GM20431 (cell line): ENCODE data around the gene STRN.
"Not testable (repeated sequence)": the region's sequence is repeated elsewhere in the genome, so short reads cannot be mapped to it uniquely, and the experiment has no call there.

Experiments
- in situ Hi-C: fragments of 300-500 bp; cut with MseI, MboI; formaldehyde crosslinking; loops from one replicate; pipeline ENCODE4 v1.15.0; 2020; ENCODE audit warnings: low sequenced_read_pairs; ENCODE audit not compliant: unreplicated experiment

STRN gene

DNA sequence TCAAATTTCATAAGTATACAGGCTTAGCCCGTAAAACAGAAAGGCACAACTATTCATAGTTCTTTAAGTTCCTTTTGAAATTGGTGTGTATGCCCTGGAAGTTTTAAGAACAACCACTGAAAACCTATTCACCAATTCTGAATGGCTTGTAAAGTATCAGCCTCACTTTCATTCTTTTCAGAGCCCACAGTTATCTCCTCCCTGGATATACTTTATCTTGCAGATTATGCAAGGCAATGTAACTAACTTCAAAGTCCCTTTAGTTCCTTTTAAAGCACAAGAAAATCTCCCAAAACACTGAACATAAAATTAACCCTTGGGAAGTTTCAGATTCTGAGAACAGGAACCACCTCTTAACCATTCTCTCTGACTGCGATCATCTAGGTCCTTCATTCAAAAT lies 1.1 kb downstream of the STRN start:
- in situ Hi-C loops, result no loop called here

DNA sequence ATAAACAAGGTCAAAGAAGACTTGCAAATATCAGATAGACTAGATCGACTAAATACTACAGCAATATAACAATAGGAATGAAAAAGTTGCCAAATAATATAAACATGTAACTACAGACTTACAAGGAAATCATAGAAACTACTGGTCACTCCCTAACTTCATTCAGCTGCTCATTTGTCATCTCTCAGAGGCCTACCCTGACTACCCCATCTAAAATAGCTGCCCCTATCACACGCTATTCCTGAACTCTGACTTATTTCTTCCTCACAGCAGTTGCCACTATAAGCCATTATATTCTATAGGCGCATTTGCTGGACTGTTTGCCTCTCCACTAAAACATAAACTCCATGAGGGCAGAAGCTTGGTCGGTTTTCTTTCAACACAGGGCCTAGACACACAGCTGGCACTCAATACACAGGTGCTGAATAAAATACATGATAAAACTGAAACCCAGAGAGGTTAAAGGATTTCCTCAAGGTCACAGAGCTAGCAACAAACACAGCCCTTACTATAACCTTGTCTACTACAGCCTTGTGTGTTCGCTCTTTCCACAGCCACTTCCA lies 1.8 kb downstream of the STRN start:
- in situ Hi-C loops, result no loop called here

- in situ Hi-C loops, result no loop called here
Measured at GRCh38 chr2:36963734-36964133, 2.6 kb downstream of the STRN start.

DNA sequence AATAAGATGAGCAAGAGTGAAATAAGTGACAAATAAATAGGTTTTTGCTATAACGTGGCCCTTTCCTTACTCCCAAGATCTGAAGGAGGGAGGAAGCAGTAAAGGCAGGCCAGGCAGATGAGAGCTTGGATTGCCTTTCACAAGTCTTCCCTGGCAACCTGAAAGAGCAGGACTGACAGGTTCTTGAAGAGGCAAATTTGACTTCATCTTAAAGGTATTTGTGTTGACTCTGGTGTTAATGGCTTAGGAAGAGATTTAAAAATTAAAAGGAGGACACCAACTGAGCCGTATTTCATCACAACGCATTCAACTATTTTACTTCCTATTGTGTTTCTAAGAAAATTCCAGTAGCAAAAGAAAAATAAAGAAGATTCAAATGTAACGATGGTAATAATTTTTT lies 3.2 kb downstream of the STRN start:
- in situ Hi-C loops, result no loop called here

GRCh38 chr2:36960773-36961172 lies 5.6 kb downstream of the STRN start:
- in situ Hi-C loops, result no loop called here

DNA sequence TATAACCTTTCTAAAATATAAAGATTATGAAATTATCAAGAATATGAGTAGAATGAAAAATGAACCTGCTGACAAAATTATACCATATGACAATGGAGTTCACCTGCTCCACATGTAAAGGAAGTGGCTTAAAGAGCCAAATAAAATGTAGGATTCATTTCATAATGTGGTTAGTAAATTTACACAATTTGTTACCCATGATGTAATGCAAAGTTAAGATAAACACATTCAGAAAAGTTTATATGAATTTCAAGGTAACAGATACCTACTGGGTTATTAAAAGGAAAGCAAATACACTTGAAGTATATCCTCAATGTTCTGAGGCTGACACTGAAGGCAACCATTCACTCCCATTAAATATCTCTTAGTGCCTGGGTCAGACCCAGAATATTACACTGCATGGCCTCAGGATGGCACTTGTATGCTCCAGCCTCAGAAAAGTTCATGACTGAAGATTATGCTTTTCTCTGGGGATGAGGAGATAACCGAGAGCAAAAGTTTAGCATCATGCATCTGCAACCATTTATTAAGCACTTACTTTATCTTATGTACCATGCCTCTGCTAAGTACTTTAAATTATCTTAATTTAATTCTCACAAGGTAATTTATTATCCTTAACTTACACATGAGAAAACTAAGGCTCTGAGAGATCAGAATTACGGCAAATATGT lies 6.2 kb downstream of the STRN start:
- in situ Hi-C loops, result no loop called here

DNA sequence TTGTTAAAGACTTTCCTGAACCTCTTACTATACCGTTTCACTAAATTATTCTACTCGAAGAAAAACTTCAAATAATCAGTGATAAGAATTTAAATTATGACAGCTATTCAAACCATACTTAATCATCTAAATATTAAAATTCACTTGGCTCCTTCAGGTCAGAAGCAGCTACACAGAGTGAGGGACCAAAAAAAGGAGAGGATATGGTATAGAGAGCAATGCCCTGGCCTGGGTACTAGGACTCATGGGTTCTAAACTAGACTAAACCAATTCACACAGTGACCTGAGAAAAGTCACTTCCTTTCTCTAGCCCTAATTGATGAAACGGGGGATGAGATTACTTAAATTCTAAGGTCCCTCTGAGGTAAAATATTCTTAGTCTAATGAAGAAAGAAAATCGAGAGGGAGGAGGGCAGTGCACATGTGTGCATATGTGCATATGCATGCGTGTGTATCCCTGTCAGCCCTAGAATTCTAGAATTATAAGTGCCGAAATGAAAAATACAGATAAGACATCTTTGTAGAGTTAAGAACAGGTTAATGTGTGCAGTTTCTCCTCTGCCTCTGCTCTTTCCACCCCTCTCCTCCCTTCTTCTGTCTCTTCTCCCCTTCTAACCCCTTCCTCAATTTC lies 11.2 kb downstream of the STRN start:
- in situ Hi-C loops, result no loop called here

- in situ Hi-C loops, result no loop called here
Measured at GRCh38 chr2:36952748-36953197, 13.6 kb downstream of the STRN start.

GRCh38 chr2:36951574-36951973 lies 14.8 kb downstream of the STRN start:
- in situ Hi-C loops, result no loop called here

GRCh38 chr2:36951027-36951518 lies 15.3 kb downstream of the STRN start:
- in situ Hi-C loops, result no loop called here

DNA sequence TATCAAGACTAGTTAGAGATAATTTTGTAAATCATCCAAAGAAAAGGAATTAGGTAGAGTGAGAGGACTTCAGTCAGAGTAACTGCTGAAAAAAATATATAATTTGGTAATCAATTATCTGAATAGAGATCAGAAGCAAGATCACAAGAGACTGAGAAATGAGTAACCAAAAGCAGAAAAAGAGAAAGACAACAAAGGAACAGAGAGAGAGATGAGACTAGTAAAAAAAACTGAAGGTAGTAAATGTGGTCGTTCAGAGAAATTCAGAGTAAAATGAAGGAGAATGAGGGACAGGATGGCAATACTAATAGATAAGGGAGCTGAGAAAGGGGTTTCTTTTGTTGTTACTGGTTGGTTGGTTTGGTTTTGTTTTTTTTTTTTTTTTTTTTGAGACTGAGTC lies 16.5 kb downstream of the STRN start:
- in situ Hi-C loops, result no loop called here

DNA sequence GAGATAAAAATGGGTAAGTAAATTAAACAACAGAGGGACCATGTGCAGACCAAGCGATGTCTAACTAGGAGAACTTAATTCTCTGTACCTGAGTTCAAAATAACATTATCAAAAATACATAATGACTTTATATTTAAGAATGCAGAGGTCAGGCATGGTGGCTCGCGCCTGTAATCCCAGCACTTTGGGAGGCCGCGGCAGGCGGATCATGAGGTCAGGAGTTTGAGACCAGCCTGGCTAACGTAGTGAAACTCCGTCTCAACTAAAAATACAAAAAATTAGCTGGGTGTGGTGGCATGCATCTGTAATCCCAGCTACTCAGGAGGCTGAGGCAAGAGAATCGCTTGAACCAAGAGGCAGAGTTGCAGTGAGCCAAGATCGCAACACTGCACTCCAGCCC lies 21.1 kb downstream of the STRN start:
- in situ Hi-C loops, result not testable (repeated sequence)

GRCh38 chr2:36941867-36942266 lies 24.5 kb downstream of the STRN start:
- in situ Hi-C loops, result no loop called here

GRCh38 chr2:36936526-36936925 lies 29.8 kb downstream of the STRN start:
- in situ Hi-C loops, result not testable (repeated sequence)

DNA sequence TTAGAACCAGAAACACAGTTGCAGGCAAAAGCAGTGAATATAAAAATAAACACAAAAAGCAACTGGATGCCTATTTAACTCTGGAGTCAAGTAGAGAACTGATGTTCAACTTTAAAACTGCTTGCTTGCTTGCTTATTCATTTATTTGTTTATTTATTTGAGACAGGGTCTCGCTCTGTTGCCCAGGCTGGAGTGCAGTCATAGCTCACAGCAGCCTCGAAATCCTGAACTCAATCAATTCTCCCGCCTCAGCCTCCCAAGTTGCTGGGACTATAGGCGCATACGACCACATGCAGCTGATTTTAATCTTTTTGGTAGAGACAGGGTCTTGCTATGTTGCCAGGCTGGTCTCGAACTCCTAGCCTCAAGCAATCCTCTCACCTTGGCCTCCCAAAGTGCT lies 34.6 kb downstream of the STRN start:
- in situ Hi-C loops, result not testable (repeated sequence)

DNA sequence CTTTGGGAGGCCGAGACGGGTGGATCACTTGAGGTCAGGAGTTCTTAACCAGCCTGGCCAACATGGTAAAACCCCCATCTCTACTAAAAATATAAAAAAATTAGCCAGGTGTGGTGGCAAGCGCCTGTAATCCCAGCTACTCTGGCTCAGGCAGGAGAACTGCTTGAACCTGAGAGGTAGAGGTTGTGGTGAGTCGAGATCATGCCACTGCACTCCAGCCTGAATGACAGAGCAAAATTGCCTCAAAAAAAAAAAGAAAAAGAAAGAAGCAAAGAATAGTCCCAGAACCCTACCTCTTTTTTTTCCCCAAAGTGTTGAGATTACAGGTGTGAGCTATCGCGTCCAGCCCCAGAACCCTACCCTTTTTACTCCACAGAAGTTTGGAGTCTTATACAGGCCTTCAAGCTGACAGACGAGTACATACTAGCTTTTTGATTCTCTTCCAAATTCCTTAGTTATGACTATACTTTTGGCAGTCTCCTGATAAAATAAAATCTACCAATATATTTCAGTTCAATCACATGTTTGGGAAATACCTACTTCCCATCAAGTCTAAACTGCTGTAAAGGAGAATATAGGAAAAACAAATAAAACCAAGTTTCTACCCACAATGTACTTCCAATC lies 35.4 kb downstream of the STRN start:
- in situ Hi-C loops, result not testable (repeated sequence)

DNA sequence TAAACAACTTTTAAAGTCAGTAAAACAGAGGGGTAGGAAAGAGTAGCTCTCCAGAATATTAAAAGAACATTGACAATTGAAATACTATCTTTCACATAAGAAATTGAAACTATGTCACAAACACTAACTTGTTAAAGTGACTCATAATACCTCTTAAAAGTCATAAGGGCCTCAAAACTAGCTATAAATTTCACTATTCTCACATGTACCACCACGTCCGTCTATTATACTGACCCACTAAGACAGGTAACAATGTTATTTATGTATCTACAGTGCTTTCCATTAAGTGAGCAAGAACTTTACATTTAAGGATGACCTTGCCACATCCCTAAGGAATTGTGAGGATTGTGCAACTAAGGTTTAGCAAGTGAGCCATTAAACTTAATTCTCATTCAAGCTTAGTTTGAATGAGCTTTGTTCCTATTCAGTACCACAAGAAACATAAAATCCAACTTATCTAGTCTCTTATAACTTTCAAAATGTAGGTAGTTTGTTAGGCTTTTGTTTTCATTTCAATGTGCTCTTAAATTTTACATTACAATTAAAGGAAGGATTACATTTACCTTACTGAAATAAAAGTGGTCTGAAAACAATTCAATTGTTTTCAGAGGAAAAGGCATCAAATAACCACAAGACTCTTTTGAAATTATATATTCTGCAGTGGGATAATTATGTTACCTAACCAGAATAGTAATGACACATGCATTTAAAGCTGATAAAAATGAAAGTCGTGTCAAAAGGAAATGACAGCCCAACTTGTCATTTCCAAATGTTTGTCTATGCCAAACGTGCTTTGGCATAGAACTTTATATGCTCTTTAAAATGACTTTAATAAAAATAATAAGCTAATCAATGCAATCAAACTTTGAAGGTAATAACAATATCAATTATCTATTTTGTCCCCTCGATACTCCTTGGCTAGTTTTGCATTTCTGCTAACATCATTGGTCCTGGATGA lies 39.9 kb downstream of the STRN start:
- in situ Hi-C loops, result not testable (repeated sequence)

DNA sequence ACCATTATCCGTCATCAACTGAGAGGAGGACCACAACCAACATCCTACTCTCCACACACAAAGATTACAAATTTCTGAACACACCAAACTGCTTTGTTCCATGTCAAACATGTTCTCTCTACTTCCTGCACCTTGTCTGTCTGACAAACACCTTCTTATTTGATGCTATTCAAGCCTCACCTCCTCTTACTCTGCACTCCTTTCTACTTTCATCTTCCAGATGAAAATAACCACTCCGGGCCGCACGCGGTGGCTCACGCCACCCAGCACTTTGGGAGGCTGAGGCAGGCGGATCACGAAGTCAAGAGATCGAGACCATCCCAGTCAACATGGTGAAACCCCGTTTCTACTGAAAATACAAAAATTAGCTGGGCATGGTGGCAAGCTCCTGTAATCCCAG lies 43.7 kb downstream of the STRN start:
- in situ Hi-C loops, result not testable (repeated sequence)

DNA sequence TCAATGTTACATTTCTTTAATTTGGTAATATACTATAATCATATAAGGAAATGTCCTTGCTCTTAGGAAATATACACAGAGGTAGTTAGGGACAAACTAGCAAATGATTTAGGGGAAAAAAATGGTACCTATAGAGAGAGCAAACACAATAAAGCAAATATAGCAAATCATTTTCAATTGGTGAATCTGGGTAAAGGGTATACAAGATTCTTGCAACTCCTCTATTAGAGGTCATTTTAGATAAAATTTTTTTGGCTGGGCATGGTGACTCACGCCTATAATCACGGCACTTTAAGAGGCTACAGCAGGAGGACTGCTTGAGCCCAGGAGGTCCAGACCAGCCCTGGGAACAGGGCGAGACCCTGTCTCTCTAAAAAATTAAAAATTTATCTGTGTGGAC lies 44.4 kb downstream of the STRN start:
- in situ Hi-C loops, result no loop called here
